ENCODE measurements around the gene MTOR. TPM values are rescaled to one million over a fixed set of nuclear protein-coding genes. Genes with fewer than 3 reads are reported as not detected.
A peak's percentile ranks its signal among the peaks of the same experiment; 100 is the strongest.
"Not testable (repeated sequence)": the region's sequence is repeated elsewhere in the genome, so short reads cannot be mapped to it uniquely, and the experiment has no call there.

Gene MTOR
- polyA plus RNA-seq, 3 donors: 2.0 to 29.4 (median 3.3) TPM

DNA sequence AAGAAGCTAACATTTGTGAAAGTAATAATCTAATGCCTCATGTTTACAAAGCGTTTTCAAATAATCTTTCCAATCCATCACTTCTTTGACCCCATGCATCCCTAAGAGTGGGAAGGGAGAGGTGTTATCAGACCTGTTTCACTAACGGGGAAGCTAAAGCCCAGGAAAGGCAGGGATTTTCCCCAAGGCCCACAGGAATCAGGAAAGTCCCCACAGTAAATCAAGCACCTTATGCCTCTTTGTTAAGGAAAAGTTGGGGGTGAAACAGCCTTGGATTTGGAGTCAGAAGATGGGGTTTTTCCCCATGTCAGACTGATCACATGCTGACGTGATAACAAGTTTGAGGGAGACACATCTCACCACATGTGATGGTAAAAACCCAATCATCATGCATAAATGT, 93.1 kb downstream of the MTOR start:
- Histone ChIP-seq H3K27me3 (ENCODE audit: control insufficient read depth in 2 of 2, insufficient read depth in 2 of 2, low read length in 2 of 2) (no peaks in the 10 kb centered on the region), H4K20me1 (ENCODE audit: insufficient read depth, low read length) (no peaks in the 10 kb centered on the region), H3K9ac (ENCODE audit: insufficient read depth, low read length, poor library complexity, severe bottlenecking) (no peak overlapping the region), H2AFZ (ENCODE audit: insufficient read depth, low read depth, low read length, poor library complexity, severe bottlenecking) (no peak overlapping the region), H3K4me1 (ENCODE audit: control insufficient read depth in 1 of 2, insufficient read depth in 2 of 2, low read length in 2 of 2) (no peaks in the 10 kb centered on the region), H3K36me3 (replicated peaks in 1 of 2; ENCODE audit: control insufficient read depth in 1 of 2, insufficient read depth in 2 of 2, low read length in 2 of 2) (peaks cover 10 to 18% of the 10 kb centered on the region in 2 donors), H3K79me2 (ENCODE audit: insufficient read depth, low read length) (no peaks in the 10 kb centered on the region), H3K4me3 (replicated peaks in 1 of 3; ENCODE audit: low read depth in 2 of 3, low read length in 3 of 3) (no peak overlapping the region), H3K9me3 (replicated peaks in 1 of 2; ENCODE audit: control insufficient read depth in 1 of 2, insufficient read depth in 1 of 2, low read length in 2 of 2) (no peaks in the 10 kb centered on the region), H3K4me2 (replicated peaks; ENCODE audit: extremely low read depth, low read length, poor library complexity, severe bottlenecking) (no peak overlapping the region), H3K27ac (ENCODE audit: low read depth in 1 of 2, low read length in 2 of 2) (no peak overlapping the region)
- Mint-ChIP-seq H3K4me1 (no peaks in the 10 kb centered on the region), H3K27ac (no peak overlapping the region), H3K27me3 (ENCODE audit: low read depth in 3 of 3) (peaks cover 0 to 2% (median 2%) of the 10 kb centered on the region in 3 donors), H3K9me3 (peaks cover 2 to 4% (median 3%) of the 10 kb centered on the region in 7 donors), H3K4me3 (no peak overlapping the region), H3K36me3 (peaks cover 24 to 48% of the 10 kb centered on the region in 2 donors)
- DNase-seq: no peak
- TF ChIP-seq, protein P1, sequence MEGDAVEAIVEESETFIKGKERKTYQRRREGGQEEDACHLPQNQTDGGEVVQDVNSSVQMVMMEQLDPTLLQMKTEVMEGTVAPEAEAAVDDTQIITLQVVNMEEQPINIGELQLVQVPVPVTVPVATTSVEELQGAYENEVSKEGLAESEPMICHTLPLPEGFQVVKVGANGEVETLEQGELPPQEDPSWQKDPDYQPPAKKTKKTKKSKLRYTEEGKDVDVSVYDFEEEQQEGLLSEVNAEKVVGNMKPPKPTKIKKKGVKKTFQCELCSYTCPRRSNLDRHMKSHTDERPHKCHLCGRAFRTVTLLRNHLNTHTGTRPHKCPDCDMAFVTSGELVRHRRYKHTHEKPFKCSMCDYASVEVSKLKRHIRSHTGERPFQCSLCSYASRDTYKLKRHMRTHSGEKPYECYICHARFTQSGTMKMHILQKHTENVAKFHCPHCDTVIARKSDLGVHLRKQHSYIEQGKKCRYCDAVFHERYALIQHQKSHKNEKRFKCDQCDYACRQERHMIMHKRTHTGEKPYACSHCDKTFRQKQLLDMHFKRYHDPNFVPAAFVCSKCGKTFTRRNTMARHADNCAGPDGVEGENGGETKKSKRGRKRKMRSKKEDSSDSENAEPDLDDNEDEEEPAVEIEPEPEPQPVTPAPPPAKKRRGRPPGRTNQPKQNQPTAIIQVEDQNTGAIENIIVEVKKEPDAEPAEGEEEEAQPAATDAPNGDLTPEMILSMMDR (IDR thresholded peaks at IDR 0.05): no peak
- whole genome bisulfite sequencing (ENCODE audit: insufficient coverage): no CpG with 5 or more reads among the region's 3 CpGs
- intact Hi-C loops (cut with micrococcal nuclease): no loop called here

DNA sequence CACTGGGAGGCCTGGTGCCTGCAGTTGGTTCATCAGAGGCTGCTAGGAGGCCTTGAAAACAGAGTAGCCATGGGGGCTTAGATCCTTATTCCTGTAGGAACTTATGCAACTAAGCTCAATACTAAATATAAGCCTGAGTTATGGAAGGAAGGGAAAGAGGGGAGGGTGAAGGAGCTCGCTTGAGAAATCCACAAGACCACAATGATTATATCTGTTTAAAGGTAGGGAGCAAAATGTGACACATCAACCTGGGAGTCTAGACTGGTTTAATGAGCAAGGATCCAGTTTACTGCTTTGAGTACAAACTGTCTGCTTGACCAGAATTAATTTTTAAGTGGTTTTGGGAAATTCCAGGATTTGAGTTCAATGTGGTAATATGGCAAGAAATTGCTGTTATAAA, 93.6 kb downstream of the MTOR start:
- no peak overlapping the region for H2AFZ ChIP-seq (ENCODE audit: insufficient read depth, low read depth, low read length, poor library complexity, severe bottlenecking)
- peaks cover 6 to 14% of the 10 kb centered on the region in 2 donors for H3K36me3 ChIP-seq (replicated peaks in 1 of 2; ENCODE audit: control insufficient read depth in 1 of 2, insufficient read depth in 2 of 2, low read length in 2 of 2)
- no peak overlapping the region for H3K4me3 ChIP-seq (replicated peaks in 1 of 3; ENCODE audit: low read depth in 2 of 3, low read length in 3 of 3)
- H3K9ac ChIP-seq (ENCODE audit: insufficient read depth, low read length, poor library complexity, severe bottlenecking): no peak overlapping the region
- no peaks in the 10 kb centered on the region for H3K27me3 ChIP-seq (ENCODE audit: control insufficient read depth in 2 of 2, insufficient read depth in 2 of 2, low read length in 2 of 2)
- TF ChIP-seq, protein P1 (IDR thresholded peaks at IDR 0.05): no peak
- H3K4me2 ChIP-seq (replicated peaks; ENCODE audit: extremely low read depth, low read length, poor library complexity, severe bottlenecking): no peak overlapping the region
- intact Hi-C loops (cut with micrococcal nuclease): no loop called here
- no peak for DNase-seq
- no peaks in the 10 kb centered on the region for H3K4me1 ChIP-seq (ENCODE audit: control insufficient read depth in 1 of 2, insufficient read depth in 2 of 2, low read length in 2 of 2)
- peaks cover 26 to 51% of the 10 kb centered on the region in 2 donors for H3K36me3 Mint-ChIP-seq
- no peaks in the 10 kb centered on the region for H3K9me3 ChIP-seq (replicated peaks in 1 of 2; ENCODE audit: control insufficient read depth in 1 of 2, insufficient read depth in 1 of 2, low read length in 2 of 2)
- H3K4me3 Mint-ChIP-seq: no peak overlapping the region
- WGBS (ENCODE audit: insufficient coverage): no CpG with 5 or more reads among the region's 1 CpG
- H3K27ac Mint-ChIP-seq: peak overlapping the region in 2 of 7 donors; percentile 4 to 8
- H3K9me3 Mint-ChIP-seq: peaks cover 2 to 4% (median 3%) of the 10 kb centered on the region in 7 donors
- no peaks in the 10 kb centered on the region for H3K4me1 Mint-ChIP-seq
- H3K79me2 ChIP-seq (ENCODE audit: insufficient read depth, low read length): no peaks in the 10 kb centered on the region
- no peak overlapping the region for H3K27ac ChIP-seq (ENCODE audit: low read depth in 1 of 2, low read length in 2 of 2)
- H4K20me1 ChIP-seq (ENCODE audit: insufficient read depth, low read length): no peaks in the 10 kb centered on the region
- H3K27me3 Mint-ChIP-seq (ENCODE audit: low read depth in 3 of 3): peaks cover 0 to 2% (median 2%) of the 10 kb centered on the region in 3 donors

DNA sequence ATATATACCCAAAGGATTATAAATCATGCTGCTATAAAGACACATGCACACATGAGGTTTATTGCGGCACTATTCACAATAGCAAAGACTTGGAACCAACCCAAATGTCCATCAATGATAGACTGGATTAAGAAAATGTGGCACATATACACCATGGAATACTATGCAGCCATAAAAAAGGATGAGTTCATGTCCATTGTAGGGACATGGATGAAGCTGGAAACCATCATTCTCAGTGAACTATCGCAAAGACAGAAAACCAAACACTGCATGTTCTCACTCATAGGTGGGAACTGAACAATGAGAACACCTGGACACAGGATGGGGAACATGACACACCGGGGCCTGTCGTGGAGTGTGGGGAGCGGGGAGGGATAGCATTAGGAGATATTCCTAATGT, 95.6 kb downstream of the MTOR start:
- H4K20me1 ChIP-seq (ENCODE audit: insufficient read depth, low read length); H3K9ac ChIP-seq (ENCODE audit: insufficient read depth, low read length, poor library complexity, severe bottlenecking); H3K9me3 ChIP-seq (replicated peaks in 1 of 2; ENCODE audit: control insufficient read depth in 1 of 2, insufficient read depth in 1 of 2, low read length in 2 of 2); H3K4me2 ChIP-seq (replicated peaks; ENCODE audit: extremely low read depth, low read length, poor library complexity, severe bottlenecking); H3K4me3 Mint-ChIP-seq; DNase-seq; H3K4me1 Mint-ChIP-seq; H3K9me3 Mint-ChIP-seq; H3K4me1 ChIP-seq (ENCODE audit: control insufficient read depth in 1 of 2, insufficient read depth in 2 of 2, low read length in 2 of 2); H3K27me3 ChIP-seq (ENCODE audit: control insufficient read depth in 2 of 2, insufficient read depth in 2 of 2, low read length in 2 of 2); H3K27ac ChIP-seq (ENCODE audit: low read depth in 1 of 2, low read length in 2 of 2); H3K79me2 ChIP-seq (ENCODE audit: insufficient read depth, low read length); H3K36me3 ChIP-seq (replicated peaks in 1 of 2; ENCODE audit: control insufficient read depth in 1 of 2, insufficient read depth in 2 of 2, low read length in 2 of 2); H2AFZ ChIP-seq (ENCODE audit: insufficient read depth, low read depth, low read length, poor library complexity, severe bottlenecking); H3K4me3 ChIP-seq (replicated peaks in 1 of 3; ENCODE audit: low read depth in 2 of 3, low read length in 3 of 3); H3K27me3 Mint-ChIP-seq (ENCODE audit: low read depth in 3 of 3); intact Hi-C loops (cut with micrococcal nuclease): not testable (repeated sequence)
- WGBS (ENCODE audit: insufficient coverage): no CpG with 5 or more reads among the region's 5 CpGs
- Mint-ChIP-seq H3K27ac (peak overlapping the region in 1 of 7 donors; percentile 59), H3K36me3 (peaks cover 39 to 57% of the 10 kb centered on the region in 2 donors)
